Loucy (cell line): ENCODE data around the gene PGBD5.

Experiments used
- CTCF ChIP-seq: fragments of 200-600 bp; sonication (generic); conservative IDR thresholded peaks from 2 replicates; pipeline ENCODE4 v1.5.1; 2014; ENCODE audit warnings: mild to moderate bottlenecking, antibody characterized with exemption, low read length
- EZH2phosphoT487 ChIP-seq: fragments of 200-600 bp; IDR thresholded peaks from 2 replicates; pipeline ENCODE4 v1.6.1; 2018; ENCODE audit warnings: antibody characterized with exemption, mild to moderate bottlenecking, moderate library complexity, borderline replicate concordance

GRCh38 chr1:230394741-230395140 is 31.4 kb downstream of the PGBD5 start:
- no peak for TF ChIP-seq CTCF
- no peak for TF ChIP-seq EZH2phosphoT487
